ENCODE data around the gene CHL1. TPM values are rescaled to one million over a fixed set of nuclear protein-coding genes. Genes with fewer than 3 reads are reported as not detected.

CHL1 gene
- total RNA-seq (2014; rRNA removed; shearing (Covaris generic)), result 0.04 and 0.13 TPM in 2 replicates

GRCh38 chr3:196311-197148 is at the start of gene CHL1:
TSS of gene CHL1 (plus strand) at chr3:196763. CDS start at chr3:319777, 123,014 bp downstream.

Small RNAs within 50 kb of the gene (small RNA-seq; reads per million reads assigned to genes)
- not detected for gene RNU6-1194P
